HepG2 (cell line): ENCODE data around the gene GOLGA3. TPM values are rescaled to one million over a fixed set of nuclear protein-coding genes. Genes with fewer than 3 reads are reported as not detected.

Experiments
- DR1 ChIP-seq: sonication (generic); formaldehyde crosslinking; IDR thresholded peaks from 2 replicates; pipeline ENCODE4 v1.8.0; 2021; ENCODE audit warnings: mild to moderate bottlenecking, missing genetic modification reagents, inconsistent platforms
- GZF1 ChIP-seq: sonication (generic); formaldehyde crosslinking; IDR thresholded peaks from 2 replicates; pipeline ENCODE4 v1.5.1; 2020; ENCODE audit warnings: mild to moderate bottlenecking, missing genetic modification reagents
- HDAC2 ChIP-seq: sonication (generic); formaldehyde crosslinking; IDR thresholded peaks from 2 replicates; pipeline ENCODE4 v1.4.0; 2020; ENCODE audit warnings: missing genetic modification reagents
- HMG20B ChIP-seq: conservative IDR thresholded peaks from 2 replicates; pipeline ENCODE4 v1.6.1; 2016; ENCODE audit warnings: missing genetic modification reagents, missing compliant biosample characterization
- JUNB ChIP-seq: sonication (generic); formaldehyde crosslinking; IDR thresholded peaks from 2 replicates; pipeline ENCODE4 v1.8.0; 2022; ENCODE audit warnings: missing genetic modification reagents, mild to moderate bottlenecking, borderline replicate concordance
- PAWR ChIP-seq: sonication (generic); formaldehyde crosslinking; IDR thresholded peaks from 2 replicates; pipeline ENCODE4 v1.4.0; 2020; ENCODE audit warnings: missing genetic modification reagents, mild to moderate bottlenecking, borderline replicate concordance
- PPARG ChIP-seq: conservative IDR thresholded peaks from 2 replicates; pipeline ENCODE4 v1.6.1; 2016; ENCODE audit warnings: missing biosample characterization, missing genetic modification reagents
- PREB ChIP-seq: sonication (generic); formaldehyde crosslinking; IDR thresholded peaks from 2 replicates; pipeline ENCODE4 v1.4.0; 2020; ENCODE audit warnings: missing genetic modification reagents
- SCMH1 ChIP-seq: sonication (generic); formaldehyde crosslinking; IDR thresholded peaks from 2 replicates; pipeline ENCODE4 v1.9.0; 2021; ENCODE audit warnings: missing genetic modification reagents, mild to moderate bottlenecking, borderline replicate concordance
- SNAI1 ChIP-seq: sonication (generic); formaldehyde crosslinking; IDR thresholded peaks from 2 replicates; pipeline ENCODE4 v1.5.0; 2020; ENCODE audit warnings: mild to moderate bottlenecking, missing genetic modification reagents, borderline replicate concordance
- SRSF4 ChIP-seq: fragments of 200-400 bp; formaldehyde crosslinking; IDR thresholded peaks from one replicate; pipeline ENCODE4 v1.6.1; 2018; ENCODE audit warnings: mild to moderate bottlenecking, low read depth, low read length, moderate library complexity; ENCODE audit not compliant: poor library complexity, severe bottlenecking
- YEATS2 ChIP-seq: sonication (generic); formaldehyde crosslinking; IDR thresholded peaks from 2 replicates; pipeline ENCODE4 v1.4.0; 2020; ENCODE audit warnings: missing genetic modification reagents, borderline replicate concordance
- ZNF143 ChIP-seq: sonication (generic); formaldehyde crosslinking; IDR thresholded peaks from 2 replicates; pipeline ENCODE4 v1.4.0; 2020; ENCODE audit warnings: missing genetic modification reagents
- ZNF274 ChIP-seq: sonication (generic); formaldehyde crosslinking; IDR thresholded peaks from 2 replicates; pipeline ENCODE4 v1.5.1; 2020; ENCODE audit warnings: mild to moderate bottlenecking, missing genetic modification reagents
- ZNF337 ChIP-seq: sonication (generic); formaldehyde crosslinking; IDR thresholded peaks from 2 replicates; pipeline ENCODE4 v1.5.1; 2020; ENCODE audit warnings: missing genetic modification reagents, low read depth, mild to moderate bottlenecking, borderline replicate concordance
- ZNF441 ChIP-seq: sonication (generic); formaldehyde crosslinking; IDR thresholded peaks from 2 replicates; pipeline ENCODE4 v1.7.0; 2021; ENCODE audit warnings: missing genetic modification reagents, borderline replicate concordance
- ZNF558 ChIP-seq: sonication (generic); formaldehyde crosslinking; IDR thresholded peaks from 2 replicates; pipeline ENCODE4 v1.9.0; 2022; ENCODE audit warnings: mild to moderate bottlenecking, missing genetic modification reagents, borderline replicate concordance
- ZNF615 ChIP-seq: sonication (generic); formaldehyde crosslinking; IDR thresholded peaks from 2 replicates; pipeline ENCODE4 v1.5.0; 2020; ENCODE audit warnings: mild to moderate bottlenecking, missing genetic modification reagents, borderline replicate concordance
- ZNF7 ChIP-seq: IDR thresholded peaks from 2 replicates; pipeline ENCODE4 v1.6.1; 2016; ENCODE audit warnings: missing biosample characterization, missing genetic modification reagents
- ZNF770 ChIP-seq: sonication (generic); formaldehyde crosslinking; IDR thresholded peaks from 2 replicates; pipeline ENCODE4 v1.5.0; 2020; ENCODE audit warnings: mild to moderate bottlenecking, missing genetic modification reagents
- ZNF878 ChIP-seq: sonication (generic); formaldehyde crosslinking; IDR thresholded peaks from 2 replicates; pipeline ENCODE4 v1.8.1; 2023; ENCODE audit warnings: mild to moderate bottlenecking, missing genetic modification reagents, moderate library complexity
- polyA plus RNA-seq, 8 experiments: library from polyadenylated mRNA; depleted of rRNA in 3 of 8; stranded (reverse) in 7 of 8; unstranded in 1 of 8; fragments of >200 nt; fragmentation: Illumina TruSeq in 4 of 8; extraction: Trizol in 4 of 8; gene quantifications; 2 replicates each; pipeline versions ENCODE4 v1.2.1 to v1.2.3, GENCODE V29; 2011 to 2016; ENCODE audit warnings: low read depth in 4 of 8, missing spikeins in 1 of 8, mixed read lengths in 1 of 8; ENCODE audit not compliant: insufficient read depth in 1 of 8
- total RNA-seq, 5 experiments: library from RNA; depleted of rRNA; stranded (reverse); fragments of >200 nt; fragmentation: Illumina TruSeq; extraction: Trizol; gene quantifications; 2 replicates each; pipeline ENCODE4 v1.2.3, GENCODE V29; 2016; ENCODE audit warnings: low read depth in 1 of 5
- TF ChIP-seq, protein P1 (sequence below): sonication (generic); formaldehyde crosslinking; IDR thresholded peaks from 2 replicates; pipeline ENCODE4 v1.4.0; 2020; ENCODE audit warnings: mild to moderate bottlenecking, missing genetic modification reagents
- TF ChIP-seq, protein P2 (sequence below): sonication (generic); formaldehyde crosslinking; IDR thresholded peaks from 2 replicates; pipeline ENCODE4 v1.8.0; 2022; ENCODE audit warnings: mild to moderate bottlenecking, missing genetic modification reagents

The GOLGA3 gene
- total and polyA plus RNA-seq, 2 of the 13 experiments (the other 11 are each of a cell fraction or from before 2014, with no cell fraction given), result 22.0 to 43.0 TPM

- TF ChIP-seq ZNF770 (no peak), ZNF615 (CRISPR knock-in tag) (no peak), DR1 (CRISPR knock-in tag) (no peak), PREB (CRISPR knock-in tag) (0 out of 2 replicates have a peak, but pooled peaks have one; percentile 1), GZF1 (CRISPR knock-in tag) (no peak), SCMH1 (CRISPR knock-in tag) (no peak), PAWR (CRISPR knock-in tag) (no peak), ZNF7 (CRISPR knock-in tag) (no peak), JUNB (CRISPR knock-in tag) (no peak), HDAC2 (CRISPR knock-in tag) (no peak), YEATS2 (CRISPR knock-in tag) (peak; percentile 47), SNAI1 (no peak), SRSF4 (no peak), HMG20B (0 out of 2 replicates have a peak, but pooled peaks have one; percentile 39), ZNF274 (CRISPR knock-in tag) (peak; percentile 89), PPARG (CRISPR knock-in tag) (peak; percentile 61; the same call in 1 of the 2 replicates), ZNF558 (CRISPR knock-in tag) (peak; percentile 58; the same call in 1 of the 2 replicates), ZNF878 (CRISPR knock-in tag) (no peak), ZNF441 (0 out of 2 replicates have a peak, but pooled peaks have one; percentile 24), ZNF337 (CRISPR knock-in tag) (0 out of 2 replicates have a peak, but pooled peaks have one; percentile 33), ZNF143 (no peak)
- TF ChIP-seq, protein P1, sequence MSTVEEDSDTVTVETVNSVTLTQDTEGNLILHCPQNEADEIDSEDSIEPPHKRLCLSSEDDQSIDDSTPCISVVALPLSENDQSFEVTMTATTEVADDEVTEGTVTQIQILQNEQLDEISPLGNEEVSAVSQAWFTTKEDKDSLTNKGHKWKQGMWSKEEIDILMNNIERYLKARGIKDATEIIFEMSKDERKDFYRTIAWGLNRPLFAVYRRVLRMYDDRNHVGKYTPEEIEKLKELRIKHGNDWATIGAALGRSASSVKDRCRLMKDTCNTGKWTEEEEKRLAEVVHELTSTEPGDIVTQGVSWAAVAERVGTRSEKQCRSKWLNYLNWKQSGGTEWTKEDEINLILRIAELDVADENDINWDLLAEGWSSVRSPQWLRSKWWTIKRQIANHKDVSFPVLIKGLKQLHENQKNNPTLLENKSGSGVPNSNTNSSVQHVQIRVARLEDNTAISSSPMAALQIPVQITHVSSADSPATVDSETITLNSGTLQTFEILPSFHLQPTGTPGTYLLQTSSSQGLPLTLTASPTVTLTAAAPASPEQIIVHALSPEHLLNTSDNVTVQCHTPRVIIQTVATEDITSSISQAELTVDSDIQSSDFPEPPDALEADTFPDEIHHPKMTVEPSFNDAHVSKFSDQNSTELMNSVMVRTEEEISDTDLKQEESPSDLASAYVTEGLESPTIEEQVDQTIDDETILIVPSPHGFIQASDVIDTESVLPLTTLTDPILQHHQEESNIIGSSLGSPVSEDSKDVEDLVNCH (CRISPR knock-in tag), result no peak
- TF ChIP-seq, protein P2, sequence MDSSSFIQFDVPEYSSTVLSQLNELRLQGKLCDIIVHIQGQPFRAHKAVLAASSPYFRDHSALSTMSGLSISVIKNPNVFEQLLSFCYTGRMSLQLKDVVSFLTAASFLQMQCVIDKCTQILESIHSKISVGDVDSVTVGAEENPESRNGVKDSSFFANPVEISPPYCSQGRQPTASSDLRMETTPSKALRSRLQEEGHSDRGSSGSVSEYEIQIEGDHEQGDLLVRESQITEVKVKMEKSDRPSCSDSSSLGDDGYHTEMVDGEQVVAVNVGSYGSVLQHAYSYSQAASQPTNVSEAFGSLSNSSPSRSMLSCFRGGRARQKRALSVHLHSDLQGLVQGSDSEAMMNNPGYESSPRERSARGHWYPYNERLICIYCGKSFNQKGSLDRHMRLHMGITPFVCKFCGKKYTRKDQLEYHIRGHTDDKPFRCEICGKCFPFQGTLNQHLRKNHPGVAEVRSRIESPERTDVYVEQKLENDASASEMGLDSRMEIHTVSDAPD (CRISPR knock-in tag), result no peak
These were observed 66.6 kb downstream of the GOLGA3 start (continued) for GRCh38 chr12:132761921-132762583.
